PFSK-1 (cell line): ENCODE results near the gene VEGFC.

Experiments used
- FOXP2 ChIP-seq: optimal IDR thresholded peaks from 2 replicates; pipeline ENCODE3; 2011; ENCODE audit warnings: borderline replicate concordance, control low read depth, inconsistent platforms; ENCODE audit not compliant: insufficient read depth; ENCODE audit errors: extremely low read length, extremely low read depth
- POLR2AphosphoS5 ChIP-seq: IDR thresholded peaks from 2 replicates; pipeline ENCODE4 v1.6.1; 2012; ENCODE audit warnings: low read depth, mild to moderate bottlenecking, control low read depth, low read length, moderate library complexity
- REST ChIP-seq, 2 experiments: IDR thresholded peaks; 2 replicates each; pipeline versions ENCODE4 v1.6.1 to v1.8.0; 2011 to 2012; ENCODE audit warnings: low read depth in 2 of 2, low read length in 2 of 2, control low read depth in 1 of 2, inconsistent platforms in 1 of 2, mild to moderate bottlenecking in 1 of 2, moderate library complexity in 1 of 2; ENCODE audit not compliant: insufficient read depth in 1 of 2
- SIN3A ChIP-seq: IDR thresholded peaks from 2 replicates; pipeline ENCODE4 v1.6.1; 2012; ENCODE audit warnings: mild to moderate bottlenecking, low read length, moderate library complexity, borderline replicate concordance; ENCODE audit not compliant: insufficient read depth
- TAF1 ChIP-seq: IDR thresholded peaks from 2 replicates; pipeline ENCODE4 v1.6.1; 2012; ENCODE audit warnings: low read length, control low read depth, borderline replicate concordance; ENCODE audit not compliant: insufficient read depth

The VEGFC gene

GRCh38 chr4:176645246-176645960 is 147.3 kb downstream of the VEGFC start:
- TF ChIP-seq TAF1: 0 out of 2 replicates have a peak, but pooled peaks have one; percentile 22
- TF ChIP-seq REST (IDR thresholded peaks at IDR 0.05; ENCODE audit: insufficient read depth in 1 of 2, low read depth in 2 of 2, low read length in 2 of 2): no peak
- no peak for TF ChIP-seq SIN3A
- no peak for TF ChIP-seq FOXP2
- no peak for TF ChIP-seq POLR2AphosphoS5

GRCh38 chr4:176642472-176642871 is 150.2 kb downstream of the VEGFC start:
- TF ChIP-seq TAF1: no peak
- no peak for TF ChIP-seq FOXP2
- no peak for TF ChIP-seq REST (IDR thresholded peaks at IDR 0.05; ENCODE audit: insufficient read depth in 1 of 2, low read depth in 2 of 2, low read length in 2 of 2)
- TF ChIP-seq SIN3A: no peak
- TF ChIP-seq POLR2AphosphoS5: no peak

GRCh38 chr4:176641237-176641636 is 151.5 kb downstream of the VEGFC start:
- no peak for TF ChIP-seq FOXP2
- no peak for TF ChIP-seq POLR2AphosphoS5

- TF ChIP-seq FOXP2: no peak
- no peak for TF ChIP-seq SIN3A
- TF ChIP-seq POLR2AphosphoS5: no peak
- no peak for TF ChIP-seq TAF1
- TF ChIP-seq REST (IDR thresholded peaks at IDR 0.05; ENCODE audit: insufficient read depth in 1 of 2, low read depth in 2 of 2, low read length in 2 of 2): no peak
These were observed 153.7 kb downstream of the VEGFC start for GRCh38 chr4:176638992-176639391.

GRCh38 chr4:176636292-176636691 is 156.4 kb downstream of the VEGFC start:
- TF ChIP-seq REST (IDR thresholded peaks at IDR 0.05; ENCODE audit: insufficient read depth in 1 of 2, low read depth in 2 of 2, low read length in 2 of 2) (no peak), POLR2AphosphoS5 (no peak), TAF1 (no peak), SIN3A (no peak), FOXP2 (no peak)
